ENCODE results near the gene NPNT.

- TF ChIP-seq CTCF (IDR thresholded peaks at IDR 0.05) (peak in 1 of 3 experiments; percentile 7), EP300 (IDR thresholded peaks at IDR 0.05) (no peak), POLR2A (IDR thresholded peaks at IDR 0.05; ENCODE audit: low read depth) (no peak), POLR2AphosphoS5 (IDR thresholded peaks at IDR 0.05) (peak; percentile 9 to 72)
Measured at GRCh38 chr4:105894660-105895582, at the start of gene NPNT.
